ENCODE data around the gene AKAP13.

AKAP13 gene

DNA sequence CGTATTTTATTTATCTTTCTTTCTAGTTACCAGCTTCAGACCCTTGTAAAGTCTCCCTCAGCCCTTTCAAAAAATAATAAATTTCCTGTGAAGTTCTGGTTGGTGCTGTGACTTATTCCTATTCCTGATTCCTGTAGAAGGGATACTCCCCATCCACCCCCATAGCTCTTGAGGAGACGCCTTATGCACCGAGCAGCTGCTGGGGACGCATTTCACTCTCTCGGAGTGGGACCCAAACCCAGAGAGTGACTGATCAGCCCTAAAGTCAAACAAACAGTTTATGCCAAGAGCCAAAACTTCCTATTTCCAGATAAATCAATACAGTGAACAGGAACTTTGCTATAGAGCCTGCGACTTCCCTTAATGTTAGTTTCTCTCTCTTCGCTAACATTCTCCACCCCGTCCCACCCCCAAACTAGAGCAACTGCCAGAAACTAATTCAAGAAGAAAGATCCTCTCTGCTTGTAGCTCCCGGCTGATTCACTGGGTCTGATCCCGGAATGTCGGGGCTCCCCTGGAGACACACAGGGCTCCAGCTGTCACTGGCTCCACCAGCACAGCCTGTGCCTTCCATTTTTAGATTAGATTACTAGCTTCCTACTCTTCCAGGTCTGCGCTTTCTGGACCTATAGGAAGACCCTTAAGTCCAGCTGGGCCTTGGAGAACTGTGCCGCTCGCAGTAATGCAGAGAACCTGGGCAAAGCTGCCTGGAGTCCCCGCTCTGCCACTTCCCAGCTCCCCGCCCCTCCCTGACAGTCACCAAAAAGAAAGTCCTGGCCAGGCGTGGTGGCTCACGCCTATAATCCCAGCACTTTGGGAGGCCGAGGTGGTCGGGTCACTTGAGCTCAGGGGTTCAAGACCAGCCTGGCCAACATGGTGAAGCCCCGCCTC is 369.1 kb downstream of the AKAP13 start:
- Histone ChIP-seq H3K36me3 (ENCODE audit: insufficient read depth, low read depth, low read length) (peaks cover 45% of the 10 kb centered on the region), H3K9ac (ENCODE audit: low read depth, low read length) (peak overlapping the region; percentile 44; the same call in 1 of the 2 replicates), H3K27me3 (ENCODE audit: insufficient read depth, low read length) (no peaks in the 10 kb centered on the region), H3K4me3 (ENCODE audit: low read length) (no peak overlapping the region; the same call in 1 of the 2 replicates), H3K4me1 (ENCODE audit: insufficient read depth, low read length) (peaks cover 41% of the 10 kb centered on the region; the same call in 1 of the 2 replicates), H3K27ac (ENCODE audit: low read length) (peak overlapping the region; percentile 2), H3K9me3 (ENCODE audit: insufficient read depth, low read depth, low read length) (no peaks in the 10 kb centered on the region)

DNA sequence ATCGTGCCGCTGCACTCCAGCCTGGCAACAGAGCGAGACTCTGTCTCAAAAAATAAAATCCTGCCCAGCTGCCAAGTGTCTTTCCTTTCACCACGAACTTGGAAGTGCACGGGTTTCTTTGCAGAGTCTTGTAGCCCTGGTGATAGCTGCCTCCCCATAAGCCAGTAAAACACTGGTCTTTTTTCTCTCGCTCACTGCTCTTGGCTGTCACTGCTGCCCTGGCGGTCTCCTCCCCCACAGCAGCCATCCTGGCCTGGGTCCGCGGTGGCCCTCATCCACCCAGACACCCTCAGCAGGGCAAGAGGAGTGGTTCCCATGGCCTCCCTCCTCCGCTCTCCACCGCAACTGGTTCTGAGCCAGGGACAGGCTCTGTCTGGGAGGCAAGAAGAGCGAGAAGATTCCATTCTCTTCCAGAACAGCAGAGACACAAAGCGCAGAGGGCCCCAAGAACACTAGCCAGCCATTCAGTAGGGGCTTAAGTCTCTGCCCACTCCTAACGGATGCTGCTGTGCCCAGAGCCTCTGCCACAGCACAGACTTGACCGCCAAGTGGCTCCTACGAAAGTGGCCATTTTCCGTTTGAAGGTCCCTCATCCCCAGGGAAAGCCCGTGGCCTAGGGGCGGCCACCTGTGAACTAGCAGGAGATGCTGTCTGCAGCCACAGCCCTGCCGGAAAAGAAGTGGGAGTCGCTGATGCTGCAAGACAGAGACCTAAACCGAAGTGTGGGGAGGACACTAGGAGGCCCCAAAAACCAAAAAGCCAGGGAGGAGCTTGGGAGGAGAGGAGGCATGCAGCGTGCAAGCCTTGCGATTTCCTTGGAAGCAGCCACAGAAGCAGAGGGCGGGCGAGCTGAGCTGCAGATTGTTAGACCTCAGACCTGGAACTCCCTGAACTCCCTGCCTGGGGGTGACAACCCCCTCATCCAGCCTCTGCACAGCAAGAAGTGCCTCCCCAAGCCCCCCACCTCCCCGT is 370.2 kb downstream of the AKAP13 start:
- Histone ChIP-seq H3K4me3 (ENCODE audit: low read length) (peak overlapping the region; percentile 56; the same call in 1 of the 2 replicates), H3K27ac (ENCODE audit: low read length) (peak overlapping the region; percentile 61)

DNA sequence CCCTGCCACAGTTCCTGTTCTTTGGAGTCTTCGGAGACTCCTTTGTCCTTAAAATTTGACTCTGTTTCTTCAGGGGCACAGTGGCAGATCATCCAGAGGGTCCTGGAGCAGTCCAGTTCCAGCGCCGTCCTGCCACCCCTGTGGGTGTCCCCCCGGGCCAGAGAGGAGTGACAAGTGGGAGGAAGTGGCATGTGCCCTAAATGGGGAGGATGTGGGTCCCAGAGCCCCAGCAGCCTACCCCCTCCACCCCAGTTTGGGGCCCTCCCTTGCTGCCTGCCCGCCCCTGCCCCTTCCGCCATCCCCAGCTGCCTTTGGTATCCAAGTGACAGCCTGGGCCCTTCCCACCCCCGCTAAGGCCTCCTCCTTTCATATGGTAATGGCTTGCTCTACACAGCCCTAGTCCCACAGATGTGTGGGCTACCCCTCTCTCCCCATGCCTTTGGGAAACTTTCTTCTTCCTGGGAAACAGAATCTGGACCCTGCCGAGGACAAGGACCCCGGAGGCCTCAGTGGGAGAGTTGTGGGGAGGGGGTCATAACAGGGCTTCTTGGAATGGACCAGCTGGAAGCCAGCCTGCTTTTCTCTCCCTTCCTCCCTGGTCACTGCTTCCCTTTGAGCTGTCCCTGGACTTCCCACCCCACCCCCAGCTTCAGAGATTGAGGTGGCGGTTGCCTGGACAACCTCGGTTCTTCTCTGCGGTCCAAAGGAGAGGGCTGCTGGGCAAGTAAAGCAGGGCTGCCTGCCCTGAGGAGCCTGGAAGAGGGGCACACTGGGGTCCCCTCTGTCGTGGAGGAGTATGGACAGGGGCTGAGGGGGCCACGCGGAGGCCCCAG is 371.1 kb downstream of the AKAP13 start:
- H3K9ac ChIP-seq (ENCODE audit: low read depth, low read length) = peak overlapping the region; percentile 79; the same call in 1 of the 2 replicates
- peak overlapping the region; percentile 56; the same call in 1 of the 2 replicates for H3K4me3 ChIP-seq (ENCODE audit: low read length)
- H3K4me1 ChIP-seq (ENCODE audit: insufficient read depth, low read length) = peaks cover 41% of the 10 kb centered on the region; the same call in 1 of the 2 replicates
- no peaks in the 10 kb centered on the region for H3K9me3 ChIP-seq (ENCODE audit: insufficient read depth, low read depth, low read length)
- H3K27me3 ChIP-seq (ENCODE audit: insufficient read depth, low read length) = no peaks in the 10 kb centered on the region
- peak overlapping the region; percentile 27 for H3K27ac ChIP-seq (ENCODE audit: low read length)
- H3K36me3 ChIP-seq (ENCODE audit: insufficient read depth, low read depth, low read length) = peaks cover 35% of the 10 kb centered on the region

More for the DNA sequence above, 370.2 kb downstream of the AKAP13 start:
- peaks cover 37% of the 10 kb centered on the region for H3K36me3 ChIP-seq (ENCODE audit: insufficient read depth, low read depth, low read length)
- no peaks in the 10 kb centered on the region for H3K27me3 ChIP-seq (ENCODE audit: insufficient read depth, low read length)
- no peaks in the 10 kb centered on the region for H3K9me3 ChIP-seq (ENCODE audit: insufficient read depth, low read depth, low read length)
- peak overlapping the region; percentile 79; the same call in 1 of the 2 replicates for H3K9ac ChIP-seq (ENCODE audit: low read depth, low read length)
- peaks cover 41% of the 10 kb centered on the region; the same call in 1 of the 2 replicates for H3K4me1 ChIP-seq (ENCODE audit: insufficient read depth, low read length)

DNA sequence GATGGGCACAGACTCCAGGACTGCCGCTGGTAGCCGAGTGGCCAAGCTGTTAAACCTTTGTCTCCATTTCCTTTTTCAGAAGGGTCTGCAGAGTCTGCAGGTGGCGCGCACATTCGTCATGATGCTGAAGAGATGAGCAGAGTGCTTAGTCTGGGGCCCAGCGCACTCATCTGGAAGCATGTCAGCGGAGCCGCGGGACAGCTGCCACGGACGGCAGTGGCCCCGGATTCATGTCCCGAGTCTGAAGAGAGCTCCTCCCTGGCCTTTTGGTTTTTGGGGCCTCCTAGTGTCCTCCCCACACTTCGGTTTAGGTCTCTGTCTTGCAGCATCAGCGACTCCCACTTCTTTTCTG is 371.7 kb downstream of the AKAP13 start:
- Histone ChIP-seq H3K4me3 (ENCODE audit: low read length) (peak overlapping the region; percentile 56; the same call in 1 of the 2 replicates), H3K9me3 (ENCODE audit: insufficient read depth, low read depth, low read length) (no peaks in the 10 kb centered on the region), H3K27me3 (ENCODE audit: insufficient read depth, low read length) (no peaks in the 10 kb centered on the region), H3K9ac (ENCODE audit: low read depth, low read length) (peak overlapping the region; percentile 58; the same call in 1 of the 2 replicates), H3K36me3 (ENCODE audit: insufficient read depth, low read depth, low read length) (peaks cover 29% of the 10 kb centered on the region), H3K4me1 (ENCODE audit: insufficient read depth, low read length) (peaks cover 41% of the 10 kb centered on the region; the same call in 1 of the 2 replicates), H3K27ac (ENCODE audit: low read length) (peak overlapping the region; percentile 27)

DNA sequence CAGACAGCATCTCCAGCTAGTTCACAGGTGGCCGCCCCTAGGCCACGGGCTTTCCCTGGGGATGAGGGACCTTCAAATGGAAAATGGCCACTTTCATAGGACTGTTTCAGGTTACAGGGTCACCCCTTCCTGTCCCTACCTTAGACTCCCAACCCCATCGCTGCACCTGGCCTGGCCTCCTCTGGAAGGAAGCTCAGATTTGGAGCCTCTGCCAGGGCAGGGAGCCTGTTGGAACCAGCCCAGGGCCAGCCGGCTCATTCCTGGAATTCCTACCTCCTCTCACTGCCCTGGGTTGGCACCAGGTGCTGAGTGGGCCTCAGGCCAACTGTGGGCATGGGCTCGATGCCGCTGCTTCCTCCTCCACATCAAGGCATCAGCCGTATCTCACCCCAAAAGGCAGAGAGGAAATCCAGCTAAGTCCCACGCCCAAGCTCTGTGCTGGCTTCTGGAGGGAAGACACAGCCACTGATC is 372.1 kb downstream of the AKAP13 start:
- no peaks in the 10 kb centered on the region for H3K27me3 ChIP-seq (ENCODE audit: insufficient read depth, low read length)
- H3K36me3 ChIP-seq (ENCODE audit: insufficient read depth, low read depth, low read length) = peaks cover 25% of the 10 kb centered on the region
- no peak overlapping the region; the same call in 1 of the 2 replicates for H3K9ac ChIP-seq (ENCODE audit: low read depth, low read length)
- H3K27ac ChIP-seq (ENCODE audit: low read length) = peak overlapping the region; percentile 27
- H3K9me3 ChIP-seq (ENCODE audit: insufficient read depth, low read depth, low read length) = no peaks in the 10 kb centered on the region
- peak overlapping the region; percentile 56; the same call in 1 of the 2 replicates for H3K4me3 ChIP-seq (ENCODE audit: low read length)
- peaks cover 37% of the 10 kb centered on the region; the same call in 1 of the 2 replicates for H3K4me1 ChIP-seq (ENCODE audit: insufficient read depth, low read length)

DNA sequence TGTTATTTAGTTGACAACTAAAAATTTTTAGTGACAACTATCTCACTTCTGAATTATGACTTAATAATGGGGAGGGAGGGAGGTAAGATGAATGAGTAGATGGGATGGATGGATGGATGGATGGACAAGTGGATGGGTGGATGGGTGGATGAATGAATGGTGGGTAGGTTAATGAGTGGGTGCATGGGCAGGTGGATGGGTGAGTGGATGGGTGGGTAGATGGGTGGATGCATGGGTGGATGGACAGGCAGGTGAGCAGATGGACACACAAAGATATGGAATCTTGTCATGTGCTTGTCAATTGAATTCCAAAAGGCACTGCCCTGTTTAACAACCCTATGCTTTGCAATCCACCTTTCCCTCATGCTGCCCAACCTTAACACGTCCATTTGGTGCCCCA is 372.9 kb downstream of the AKAP13 start:
- Histone ChIP-seq H3K9me3 (ENCODE audit: insufficient read depth, low read depth, low read length) (no peaks in the 10 kb centered on the region), H3K4me3 (ENCODE audit: low read length) (no peak overlapping the region), H3K9ac (ENCODE audit: low read depth, low read length) (no peak overlapping the region), H3K27me3 (ENCODE audit: insufficient read depth, low read length) (no peaks in the 10 kb centered on the region), H3K36me3 (ENCODE audit: insufficient read depth, low read depth, low read length) (peaks cover 23% of the 10 kb centered on the region), H3K27ac (ENCODE audit: low read length) (no peak overlapping the region), H3K4me1 (ENCODE audit: insufficient read depth, low read length) (peaks cover 37% of the 10 kb centered on the region; the same call in 1 of the 2 replicates)

DNA sequence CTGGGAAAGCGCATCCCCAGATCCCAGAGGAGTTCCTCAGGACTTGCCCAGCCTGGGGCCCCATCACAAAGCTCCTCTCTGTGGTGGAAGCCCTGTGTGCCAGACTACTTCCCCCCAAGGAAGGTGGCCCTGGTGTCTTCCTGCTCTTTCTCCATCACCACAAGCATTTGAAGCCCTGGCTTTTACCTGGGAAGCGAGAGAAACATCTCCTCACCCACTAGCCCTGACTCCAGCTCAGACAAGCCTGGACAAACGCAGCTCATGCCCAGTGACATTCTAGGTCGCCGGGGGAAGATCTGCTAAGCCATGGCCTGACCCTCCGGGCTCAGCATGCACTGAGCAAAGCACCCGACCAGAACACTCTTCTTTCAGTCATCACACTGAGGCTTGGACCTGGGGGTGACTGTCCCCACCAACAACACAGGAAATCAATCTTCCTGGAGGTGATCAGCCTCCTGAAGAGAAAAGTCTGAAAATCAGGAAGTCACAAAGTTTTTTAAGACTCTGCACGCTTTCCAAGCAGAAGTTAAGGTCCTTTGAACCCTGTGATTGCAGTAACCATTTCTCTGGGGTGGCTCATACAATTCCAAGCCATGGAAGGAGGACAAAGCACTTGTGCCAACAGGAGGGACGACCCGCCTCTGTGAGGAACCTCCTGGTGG is 373.5 kb downstream of the AKAP13 start:
- no peak overlapping the region for H3K4me3 ChIP-seq (ENCODE audit: low read length)

DNA sequence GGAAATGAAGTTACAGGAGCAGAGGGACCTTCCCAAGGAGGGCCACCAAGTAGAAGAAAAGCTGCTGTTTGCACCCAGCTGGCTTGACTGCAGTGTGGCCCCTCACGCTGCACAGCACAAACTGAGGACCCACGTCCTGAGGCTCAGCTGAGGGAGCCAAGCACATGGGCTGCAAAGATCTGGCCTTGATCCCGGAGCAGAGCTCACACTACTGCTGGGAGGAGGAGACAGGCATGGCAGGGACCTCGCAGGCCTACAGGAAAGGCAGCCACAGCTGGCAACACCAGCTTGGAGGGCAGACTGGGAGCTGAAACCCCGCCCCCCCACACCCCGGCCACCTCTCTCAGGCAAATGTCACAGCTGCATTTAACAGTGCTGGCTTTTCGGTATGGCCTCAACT is 374.6 kb downstream of the AKAP13 start:
- Histone ChIP-seq H3K9me3 (ENCODE audit: insufficient read depth, low read depth, low read length) (no peaks in the 10 kb centered on the region), H3K4me1 (ENCODE audit: insufficient read depth, low read length) (peaks cover 24% of the 10 kb centered on the region; the same call in 1 of the 2 replicates), H3K27me3 (ENCODE audit: insufficient read depth, low read length) (no peaks in the 10 kb centered on the region), H3K36me3 (ENCODE audit: insufficient read depth, low read depth, low read length) (peaks cover 25% of the 10 kb centered on the region), H3K9ac (ENCODE audit: low read depth, low read length) (no peak overlapping the region), H3K4me3 (ENCODE audit: low read length) (no peak overlapping the region), H3K27ac (ENCODE audit: low read length) (no peak overlapping the region)

More for the DNA sequence above, 373.5 kb downstream of the AKAP13 start:
- H3K27ac ChIP-seq (ENCODE audit: low read length) = no peak overlapping the region
- H3K36me3 ChIP-seq (ENCODE audit: insufficient read depth, low read depth, low read length) = peaks cover 23% of the 10 kb centered on the region
- H3K9me3 ChIP-seq (ENCODE audit: insufficient read depth, low read depth, low read length) = no peaks in the 10 kb centered on the region
- no peak overlapping the region for H3K9ac ChIP-seq (ENCODE audit: low read depth, low read length)
- no peaks in the 10 kb centered on the region for H3K27me3 ChIP-seq (ENCODE audit: insufficient read depth, low read length)
- H3K4me1 ChIP-seq (ENCODE audit: insufficient read depth, low read length) = peaks cover 33% of the 10 kb centered on the region; the same call in 1 of the 2 replicates

DNA sequence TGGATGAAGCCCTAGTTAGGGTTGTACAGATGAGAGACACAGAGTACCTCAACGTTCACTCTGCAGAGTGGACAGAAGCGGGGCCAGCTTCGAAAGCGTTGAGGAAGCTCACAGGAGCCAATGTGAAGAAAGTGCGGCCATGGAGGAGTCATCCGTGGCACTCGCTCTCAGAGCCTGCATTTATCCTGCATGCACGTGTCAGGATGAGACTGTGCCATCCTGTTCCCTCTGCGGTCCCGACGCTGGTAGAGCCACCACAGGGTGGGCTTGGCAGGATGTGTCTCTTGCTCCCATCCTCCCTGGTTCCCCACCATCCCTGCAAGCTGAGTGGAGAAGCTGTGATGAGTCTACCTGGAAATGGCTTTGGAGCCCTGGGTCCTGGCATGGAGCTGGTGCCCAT is 375.1 kb downstream of the AKAP13 start:
- no peaks in the 10 kb centered on the region for H3K27me3 ChIP-seq (ENCODE audit: insufficient read depth, low read length)
- no peak overlapping the region for H3K27ac ChIP-seq (ENCODE audit: low read length)

DNA sequence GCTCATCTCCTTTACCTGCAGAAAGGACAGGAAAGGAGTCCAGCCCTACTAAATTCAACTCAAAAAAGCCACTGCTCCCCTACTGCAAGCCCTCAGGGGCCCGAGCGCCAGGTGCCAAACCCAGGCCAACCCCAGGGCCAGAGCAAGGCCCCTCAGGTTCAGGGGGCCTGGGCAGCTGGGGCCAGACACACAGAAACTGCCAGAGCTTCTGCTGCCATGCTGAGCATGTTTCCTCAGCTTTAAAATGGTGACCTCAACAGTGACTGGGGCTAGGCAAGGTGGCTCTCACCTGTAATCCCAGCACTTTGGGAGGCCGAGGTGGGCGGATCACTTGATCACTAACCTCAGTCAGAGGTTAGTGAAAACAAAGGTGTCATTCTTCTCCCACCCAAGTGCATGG is 375.5 kb downstream of the AKAP13 start:
- H3K9me3 ChIP-seq (ENCODE audit: insufficient read depth, low read depth, low read length) = no peaks in the 10 kb centered on the region
- H3K4me3 ChIP-seq (ENCODE audit: low read length) = no peak overlapping the region
- H3K9ac ChIP-seq (ENCODE audit: low read depth, low read length) = no peak overlapping the region
- H3K27ac ChIP-seq (ENCODE audit: low read length) = no peak overlapping the region
- H3K36me3 ChIP-seq (ENCODE audit: insufficient read depth, low read depth, low read length) = peaks cover 35% of the 10 kb centered on the region
- H3K27me3 ChIP-seq (ENCODE audit: insufficient read depth, low read length) = no peaks in the 10 kb centered on the region
- H3K4me1 ChIP-seq (ENCODE audit: insufficient read depth, low read length) = peaks cover 16% of the 10 kb centered on the region; the same call in 1 of the 2 replicates

More for the DNA sequence above, 375.1 kb downstream of the AKAP13 start:
- no peak overlapping the region for H3K9ac ChIP-seq (ENCODE audit: low read depth, low read length)
- peaks cover 20% of the 10 kb centered on the region; the same call in 1 of the 2 replicates for H3K4me1 ChIP-seq (ENCODE audit: insufficient read depth, low read length)
- H3K9me3 ChIP-seq (ENCODE audit: insufficient read depth, low read depth, low read length) = no peaks in the 10 kb centered on the region
- H3K36me3 ChIP-seq (ENCODE audit: insufficient read depth, low read depth, low read length) = peaks cover 30% of the 10 kb centered on the region
- no peak overlapping the region for H3K4me3 ChIP-seq (ENCODE audit: low read length)

All from iPS-20b (cell line).